Spinal cord (tissue), 10 donors: ENCODE data around the gene NRGN. TPM values are rescaled to one million over a fixed set of nuclear protein-coding genes. Genes with fewer than 3 reads are reported as not detected.
"Not testable (repeated sequence)": the region's sequence is repeated elsewhere in the genome, so short reads cannot be mapped to it uniquely, and the experiment has no call there.

Experiments
- DNase-seq, 6 donors: peaks; one replicate each; pipeline versions ENCODE4 v3.0.0 to v3.0.0-alpha.2; 2013 to 2015; ENCODE audit warnings: low spot score in 6 of 6, low read depth in 4 of 6
- H3K27ac ChIP-seq: one replicate; pipeline ENCODE4 v1.5.1; 2013; ENCODE audit warnings: low read depth, low read length, control low read depth
- H3K27me3 ChIP-seq: one replicate; pipeline ENCODE4 v1.6.1; 2013; ENCODE audit warnings: low read length; ENCODE audit not compliant: control insufficient read depth, insufficient read depth
- H3K36me3 ChIP-seq: one replicate; pipeline ENCODE4 v1.6.1; 2013; ENCODE audit warnings: low read length; ENCODE audit not compliant: control insufficient read depth, insufficient read depth
- H3K4me1 ChIP-seq: one replicate; pipeline ENCODE4 v1.6.1; 2013; ENCODE audit warnings: low read length; ENCODE audit not compliant: control insufficient read depth, insufficient read depth
- H3K4me3 ChIP-seq: one replicate; pipeline ENCODE4 v1.5.1; 2013; ENCODE audit warnings: low read depth, low read length, control low read depth
- H3K9me3 ChIP-seq: one replicate; pipeline ENCODE4 v1.6.1; 2013; ENCODE audit warnings: low read length; ENCODE audit not compliant: control insufficient read depth, insufficient read depth
- WGBS: methylation state at CpG from one replicate; pipeline ENCODE4 v1.1.5; 2013; ENCODE audit warnings: missing lambda C conversion rate; ENCODE audit not compliant: insufficient coverage; 5-methylcytosine and 5-hydroxymethylcytosine counted together
- polyA plus RNA-seq, 2 donors: library from polyadenylated mRNA; unstranded; fragments of 120-200 nt; gene quantifications; one replicate each; pipeline ENCODE4 v1.2.1, GENCODE V29; 2013; ENCODE audit not compliant: insufficient read length in 2 of 2
- total RNA-seq, 2 donors: library from RNA; depleted of rRNA in 1 of 2; stranded (reverse); fragments of 120-200 nt in 1 of 2; fragments of >200 nt in 1 of 2; gene quantifications; one replicate each; pipeline versions ENCODE4 v1.2.3 to v1.2.4, GENCODE V29; 2013 to 2014
- donor health status: healthy.

Gene NRGN
- total and polyA plus RNA-seq, 4 donors: 1.5 to 33.3 (median 16.6) TPM

DNA sequence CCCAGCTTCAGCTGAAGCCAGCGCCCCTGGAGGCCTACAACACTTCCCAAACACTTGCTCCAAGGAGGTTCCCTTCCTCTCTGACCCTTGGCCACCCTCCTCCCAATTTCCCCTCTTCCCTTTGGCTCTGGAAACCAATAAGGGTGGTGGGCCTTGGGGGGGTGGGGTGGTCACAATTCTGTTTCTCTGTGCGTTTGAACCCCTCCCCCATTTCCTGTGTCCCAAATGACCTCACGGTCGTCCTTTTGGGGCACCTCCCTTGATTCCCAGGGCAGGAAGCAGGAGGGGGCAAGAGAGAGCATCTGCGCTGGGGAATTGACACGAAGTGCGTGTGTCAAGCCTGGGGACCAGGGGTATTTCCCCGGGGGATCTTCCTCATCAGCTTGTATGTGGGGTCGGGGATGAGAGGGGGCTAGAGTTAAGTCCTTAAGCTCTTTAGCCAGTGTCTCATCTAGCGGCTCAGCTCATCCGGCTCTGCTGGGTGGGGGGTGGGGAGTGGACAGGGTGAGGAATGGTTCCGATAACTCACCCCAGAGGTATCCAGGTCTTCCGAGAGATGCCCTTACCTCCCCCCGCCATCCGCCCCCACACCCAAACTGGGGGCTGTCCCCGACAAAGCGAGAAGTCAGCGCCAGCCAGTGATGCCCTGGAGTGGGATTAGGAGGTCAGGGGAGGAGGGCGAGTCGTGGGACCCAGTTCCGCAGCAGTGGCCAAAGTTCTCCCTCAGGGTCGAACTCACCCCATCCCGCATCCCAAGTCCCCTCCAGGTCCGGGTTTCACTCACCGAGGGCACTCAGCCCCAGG, 21.8 kb downstream of the NRGN start:
- Histone ChIP-seq H3K36me3 (no peaks in the 10 kb centered on the region), H3K27ac (peak overlapping the region; percentile 43), H3K4me3 (peak overlapping the region; percentile 22), H3K4me1 (peaks cover 45% of the 10 kb centered on the region), H3K9me3 (no peaks in the 10 kb centered on the region), H3K27me3 (peaks cover 64% of the 10 kb centered on the region)
- 21% methylated on average over 16 of the region's 25 CpGs for WGBS
- no peak for DNase-seq

DNA sequence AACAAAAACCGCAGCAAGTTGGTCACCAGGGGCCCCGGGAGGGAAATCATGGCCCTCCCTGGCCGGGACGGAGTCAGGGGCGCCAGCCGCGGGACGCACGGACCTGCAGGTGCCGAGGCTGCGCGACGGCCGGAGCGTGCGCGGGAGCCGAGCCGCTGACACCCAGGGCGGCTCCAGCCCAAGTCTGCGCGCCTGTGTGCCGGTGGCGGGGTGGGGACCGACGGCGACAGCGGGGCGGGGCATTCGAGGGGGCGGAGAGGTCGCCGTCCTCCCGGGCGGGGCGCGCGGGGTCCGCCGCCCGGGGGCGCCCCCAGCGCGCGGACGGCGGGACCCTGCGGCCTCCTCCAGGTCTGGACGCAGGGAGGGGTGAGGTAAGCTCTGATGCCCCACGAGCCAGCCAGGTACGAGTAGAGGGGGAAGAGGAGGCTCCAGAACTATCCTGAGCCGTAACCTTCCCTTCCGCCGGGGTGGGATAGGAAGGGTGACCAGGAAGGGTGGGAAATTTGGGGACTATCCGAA, 22.4 kb downstream of the NRGN start, which contains the start of gene ESAM:
Gene ESAM (minus strand): TSS at position 186 of the 519 bp plus-strand sequence. CDS start 136 bp downstream, at position 50.
- Histone ChIP-seq H3K9me3 (no peaks in the 10 kb centered on the region), H3K36me3 (peaks cover under 1% of the 10 kb centered on the region), H3K27ac (peak within 1 kb of the TSS; percentile 43), H3K27me3 (peaks cover 58% of the 10 kb centered on the region), H3K4me3 (peak within 1 kb of the TSS; percentile 30), H3K4me1 (peaks cover 45% of the 10 kb centered on the region)
- no peak for DNase-seq
- under 1% methylated on average over 55 of the region's 55 CpGs for WGBS

DNA sequence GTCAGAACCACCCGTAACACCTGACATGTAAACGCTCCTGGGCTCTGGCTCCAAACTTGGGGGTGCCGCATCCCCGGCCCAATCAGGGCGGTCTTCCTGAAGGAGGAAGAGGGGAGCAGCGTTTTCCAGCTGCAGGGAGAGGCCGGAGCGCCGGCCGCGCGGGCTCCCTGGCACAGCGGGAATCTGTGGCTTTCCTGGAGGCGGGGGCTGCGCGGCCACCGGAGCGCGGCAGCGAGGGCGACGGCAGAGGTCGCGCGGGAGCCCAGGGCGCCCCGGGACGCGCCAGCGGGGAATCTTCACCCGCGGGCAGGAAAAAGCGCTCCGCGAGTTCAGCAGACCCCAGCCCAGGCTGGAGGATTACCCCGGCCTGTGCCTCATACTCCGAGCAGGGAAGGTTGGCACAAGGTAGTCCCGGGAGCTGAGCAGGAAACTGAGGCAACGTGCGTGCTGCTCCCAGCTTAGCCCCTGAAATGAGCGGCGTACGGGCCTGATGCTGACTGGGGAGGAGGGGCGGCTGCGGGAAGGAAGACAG, 22.9 kb downstream of the NRGN start:
- WGBS: 2% methylated on average over 45 of the region's 45 CpGs
- peaks cover 45% of the 10 kb centered on the region for H3K4me1 ChIP-seq
- H3K4me3 ChIP-seq: peak overlapping the region; percentile 30
- peak in 1 of 6 donors; percentile 14 for DNase-seq
- peaks cover 3% of the 10 kb centered on the region for H3K36me3 ChIP-seq
- H3K27ac ChIP-seq: no peak overlapping the region
- no peaks in the 10 kb centered on the region for H3K9me3 ChIP-seq
- peaks cover 52% of the 10 kb centered on the region for H3K27me3 ChIP-seq

DNA sequence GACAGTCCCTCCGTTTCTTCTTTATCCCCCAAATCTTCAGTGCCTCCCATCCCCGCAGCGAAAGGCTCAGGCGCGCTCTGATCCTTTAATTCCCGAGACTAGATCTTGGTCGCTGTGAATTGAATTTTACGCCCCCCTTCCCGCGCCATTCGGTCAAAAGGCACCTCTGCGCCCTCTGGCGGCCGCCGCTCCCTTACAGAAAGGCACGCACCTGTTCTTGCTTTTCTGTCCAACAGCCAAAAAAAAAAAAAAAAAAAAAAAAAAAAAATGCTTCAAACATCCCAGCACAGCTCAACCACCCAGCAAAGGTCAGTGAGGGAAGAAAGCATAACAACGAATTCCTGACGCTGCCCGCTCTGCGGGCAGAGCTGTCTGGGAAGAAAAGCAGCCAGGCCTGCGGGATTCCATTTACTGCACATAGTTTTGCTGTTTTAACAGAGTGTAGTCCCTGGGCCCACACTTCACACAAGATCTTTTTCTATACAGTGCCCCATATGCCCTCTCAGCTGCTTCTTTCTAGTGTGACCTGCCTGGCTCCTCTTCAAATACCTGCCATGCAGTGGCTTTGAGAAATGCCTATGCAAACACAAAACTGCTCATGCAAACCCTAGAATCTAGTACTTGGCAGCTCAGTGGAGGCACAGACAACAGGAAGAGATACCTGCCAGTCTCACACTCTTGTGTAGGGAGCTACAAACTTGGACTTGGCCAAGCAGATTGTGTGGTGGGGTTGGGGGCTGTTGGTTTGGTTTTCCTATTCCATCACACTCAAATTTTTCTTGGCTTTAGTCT, 23.6 kb downstream of the NRGN start:
- peaks cover 3% of the 10 kb centered on the region for H3K36me3 ChIP-seq
- WGBS: 3% methylated on average over 17 of the region's 21 CpGs
- no peak overlapping the region for H3K27ac ChIP-seq
- peak in 5 of 6 donors; percentile 63 to 94 (median 80) for DNase-seq
- peaks cover 46% of the 10 kb centered on the region for H3K27me3 ChIP-seq
- peak overlapping the region; percentile 30 for H3K4me3 ChIP-seq
- no peaks in the 10 kb centered on the region for H3K9me3 ChIP-seq
- H3K4me1 ChIP-seq: peaks cover 41% of the 10 kb centered on the region

DNA sequence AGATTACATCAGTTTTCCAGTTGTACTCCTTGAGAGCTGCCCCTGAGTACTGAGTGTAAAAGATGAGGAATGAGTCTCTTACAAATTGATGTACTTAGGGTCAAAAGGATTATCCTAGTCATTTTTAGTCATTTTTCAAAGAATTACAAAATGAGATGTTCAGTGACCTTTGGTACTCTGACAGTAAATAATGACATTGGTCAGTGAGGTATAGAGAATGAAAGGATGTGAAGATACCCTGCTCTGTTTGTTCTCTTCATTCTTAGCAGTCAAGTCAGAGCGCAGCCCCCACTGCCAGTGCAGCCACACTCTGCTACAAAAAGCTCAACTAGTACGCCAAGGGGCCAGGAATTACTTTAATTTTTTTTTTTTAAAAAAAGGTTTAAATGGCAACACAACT, 26.4 kb downstream of the NRGN start:
- Histone ChIP-seq H3K27ac (no peak overlapping the region), H3K9me3 (no peaks in the 10 kb centered on the region), H3K36me3 (peaks cover 13% of the 10 kb centered on the region), H3K4me3 (no peak overlapping the region), H3K4me1 (peaks cover 17% of the 10 kb centered on the region), H3K27me3 (peaks cover 18% of the 10 kb centered on the region)
- WGBS: no CpG with 5 or more reads among the region's 2 CpGs
- DNase-seq: no peak

DNA sequence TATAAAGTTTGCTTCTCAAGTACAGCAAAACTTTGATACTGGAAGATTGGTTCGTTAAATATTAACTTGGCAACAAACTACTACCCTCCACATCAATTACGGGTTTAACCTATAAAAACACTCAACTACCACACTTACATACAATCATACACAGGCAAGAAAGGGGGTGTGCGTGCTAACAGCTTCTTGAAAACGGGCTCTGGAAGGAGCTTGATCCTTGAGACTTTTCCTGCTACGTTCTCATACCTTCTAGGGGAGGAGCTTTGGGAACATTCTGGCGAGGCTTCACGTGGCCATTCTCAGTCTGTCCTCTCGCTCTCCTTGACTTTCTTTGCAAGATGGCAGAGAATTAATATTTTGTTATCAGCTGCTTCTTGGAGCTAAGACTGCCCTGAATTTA, 29.2 kb downstream of the NRGN start:
- H3K9me3 ChIP-seq: no peaks in the 10 kb centered on the region
- H3K27ac ChIP-seq: no peak overlapping the region
- DNase-seq: no peak
- H3K36me3 ChIP-seq: peaks cover 21% of the 10 kb centered on the region
- WGBS: 87% methylated on average over 5 of the region's 8 CpGs
- no peaks in the 10 kb centered on the region for H3K4me1 ChIP-seq
- no peaks in the 10 kb centered on the region for H3K27me3 ChIP-seq
- H3K4me3 ChIP-seq: no peak overlapping the region

DNA sequence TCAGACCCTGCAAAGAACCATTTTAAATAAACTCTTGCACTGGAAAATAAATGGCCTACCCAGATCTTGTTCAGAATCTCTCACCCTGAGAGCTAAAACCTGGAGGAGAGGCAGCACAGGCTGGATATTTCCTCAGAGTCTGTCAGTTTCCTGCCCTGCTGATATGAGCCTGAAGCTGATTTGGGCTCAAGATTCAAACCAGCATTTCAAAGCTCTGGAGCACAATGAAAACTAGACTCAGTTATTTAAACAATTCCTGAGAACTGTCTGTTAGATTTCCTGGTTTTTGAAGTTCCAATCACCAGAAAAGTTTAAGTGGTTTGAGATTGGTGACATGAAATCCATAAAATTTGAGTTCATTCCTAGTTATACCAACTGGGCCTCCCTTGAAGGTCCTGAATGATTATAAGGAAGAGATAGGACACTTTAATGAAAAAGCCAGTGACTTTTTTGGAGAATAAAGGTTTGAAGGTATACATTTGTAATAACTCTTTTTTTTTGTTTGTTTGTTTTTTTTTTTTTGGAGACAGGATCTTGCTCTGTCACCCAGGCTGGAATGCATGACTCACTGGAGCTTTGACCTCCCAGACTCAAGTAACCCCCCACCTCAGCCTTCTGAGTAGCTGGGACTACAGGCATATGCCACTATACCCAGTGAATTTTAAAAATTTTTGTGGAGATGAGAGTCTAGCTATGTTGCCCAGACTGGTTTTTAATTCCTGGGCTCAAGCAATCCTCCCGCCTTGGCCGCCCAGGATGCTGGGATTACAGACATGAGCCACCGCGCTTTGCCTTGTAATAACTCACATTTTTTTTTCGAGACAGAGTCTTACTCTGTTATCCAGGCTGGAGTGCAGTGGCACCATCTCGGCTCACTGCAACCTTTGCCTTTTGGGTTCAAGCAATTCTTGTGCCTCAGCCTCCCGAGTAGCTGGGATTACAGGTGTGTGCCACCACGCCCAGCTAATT, 30.3 kb downstream of the NRGN start:
- no peak overlapping the region for H3K4me3 ChIP-seq
- DNase-seq: no peak
- no peak overlapping the region for H3K27ac ChIP-seq
- H3K4me1 ChIP-seq: no peaks in the 10 kb centered on the region
- no peaks in the 10 kb centered on the region for H3K9me3 ChIP-seq
- WGBS: 98% methylated on average over 8 of the region's 8 CpGs
- H3K36me3 ChIP-seq: peaks cover 21% of the 10 kb centered on the region
- no peaks in the 10 kb centered on the region for H3K27me3 ChIP-seq

DNA sequence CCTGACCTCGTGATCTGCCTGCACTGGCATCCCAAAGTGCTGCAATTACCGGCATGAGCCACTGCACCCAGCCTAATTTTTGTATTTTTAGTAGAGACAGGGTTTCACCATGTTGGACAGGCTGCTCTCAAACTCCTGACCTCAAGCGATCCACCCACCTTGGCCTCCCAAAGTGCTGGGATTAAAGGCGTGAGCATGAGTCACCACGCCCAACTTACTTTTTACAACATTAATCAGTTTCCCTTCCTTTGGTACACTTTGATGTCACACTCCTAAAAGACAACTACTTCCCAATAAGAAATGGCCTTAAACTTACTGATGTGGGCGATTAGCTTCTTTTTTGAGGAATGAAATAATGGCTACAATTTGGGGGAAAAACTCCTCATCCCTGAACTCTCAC, 31.2 kb downstream of the NRGN start:
- DNase-seq, H3K27ac ChIP-seq, H3K27me3 ChIP-seq, H3K4me1 ChIP-seq, H3K4me3 ChIP-seq, H3K9me3 ChIP-seq: not testable (repeated sequence)
- WGBS: 100% methylated on average over 5 of the region's 6 CpGs
- peaks cover 21% of the 10 kb centered on the region for H3K36me3 ChIP-seq
